Neuronal stem cell (in vitro differentiated cells): ENCODE results near the gene ST6GALNAC2.
"Not testable (repeated sequence)": the region's sequence is repeated elsewhere in the genome, so short reads cannot be mapped to it uniquely, and the experiment has no call there.

Experiments used
- DNase-seq: peaks from one replicate; pipeline ENCODE4 v3.0.0-alpha.2; 2013; ENCODE audit warnings: low spot score
- H2AFZ ChIP-seq: one replicate; pipeline ENCODE4 v1.6.1; 2013; ENCODE audit warnings: mild to moderate bottlenecking, low read length, inconsistent platforms
- H2AK5ac ChIP-seq: 2 replicates; pipeline ENCODE4 v1.6.1; 2013; ENCODE audit warnings: low read depth, mild to moderate bottlenecking, inconsistent platforms, low read length, moderate library complexity, mixed read lengths
- H2BK120ac ChIP-seq: 2 replicates; pipeline ENCODE4 v1.6.1; 2013; ENCODE audit warnings: low read depth, mild to moderate bottlenecking, inconsistent platforms, low read length, moderate library complexity, mixed read lengths
- H2BK12ac ChIP-seq: one replicate; pipeline ENCODE4 v1.6.1; 2013; ENCODE audit warnings: low read length, inconsistent platforms
- H2BK15ac ChIP-seq: 2 replicates; pipeline ENCODE4 v1.6.1; 2013; ENCODE audit warnings: mild to moderate bottlenecking, low read length, inconsistent platforms, mixed read lengths
- H2BK5ac ChIP-seq: one replicate; pipeline ENCODE4 v1.6.1; 2013; ENCODE audit warnings: inconsistent platforms, mild to moderate bottlenecking, low read length, moderate library complexity
- H3K14ac ChIP-seq: one replicate; pipeline ENCODE4 v1.6.1; 2013; ENCODE audit warnings: low read length, inconsistent platforms
- H3K18ac ChIP-seq: 2 replicates; pipeline ENCODE4 v1.6.1; 2013; ENCODE audit warnings: low read length, inconsistent platforms
- H3K23ac ChIP-seq: 2 replicates; pipeline ENCODE4 v1.6.1; 2013; ENCODE audit warnings: low read depth, mild to moderate bottlenecking, mixed read lengths, low read length, inconsistent platforms; ENCODE audit not compliant: poor library complexity
- H3K27ac ChIP-seq: replicated peaks from 3 replicates; pipeline ENCODE4 v1.5.1; 2013; ENCODE audit warnings: low read length, inconsistent platforms
- H3K27me3 ChIP-seq, 3 experiments: 2 replicates each; pipeline ENCODE4 v1.6.1; 2013; ENCODE audit warnings: low read length in 3 of 3, mild to moderate bottlenecking in 2 of 3, inconsistent platforms in 1 of 3, low read depth in 1 of 3, mixed read lengths in 1 of 3, moderate library complexity in 1 of 3; ENCODE audit not compliant: control insufficient read depth in 3 of 3, insufficient read depth in 3 of 3
- H3K36me3 ChIP-seq, 2 donors: replicated peaks in 1 of 2; 2 replicates each; pipeline ENCODE4 v1.6.1; 2013; ENCODE audit warnings: low read length in 2 of 2; ENCODE audit not compliant: control insufficient read depth in 2 of 2, insufficient read depth in 2 of 2
- H3K4ac ChIP-seq: 2 replicates; pipeline ENCODE4 v1.6.1; 2013; ENCODE audit warnings: inconsistent platforms, mild to moderate bottlenecking, low read length, moderate library complexity
- H3K4me1 ChIP-seq, 2 donors: 1 replicate in 1 of 2; 2 replicates in 1 of 2; pipeline ENCODE4 v1.6.1; 2013; ENCODE audit warnings: low read length in 2 of 2, low read depth in 1 of 2; ENCODE audit not compliant: control insufficient read depth in 2 of 2, insufficient read depth in 1 of 2
- H3K4me2 ChIP-seq: one replicate; pipeline ENCODE4 v1.6.1; 2013; ENCODE audit warnings: mild to moderate bottlenecking, low read length, inconsistent platforms; ENCODE audit not compliant: insufficient read depth, poor library complexity, severe bottlenecking
- H3K4me3 ChIP-seq, 2 donors: 2 replicates each; pipeline ENCODE4 v1.5.1; 2013; ENCODE audit warnings: low read length in 2 of 2, mild to moderate bottlenecking in 2 of 2, inconsistent platforms in 1 of 2, moderate library complexity in 1 of 2
- H3K79me1 ChIP-seq: one replicate; pipeline ENCODE4 v1.6.1; 2013; ENCODE audit warnings: low read depth, mild to moderate bottlenecking, inconsistent platforms, low read length, moderate library complexity
- H3K9ac ChIP-seq: one replicate; pipeline ENCODE4 v1.6.1; 2013; ENCODE audit warnings: mild to moderate bottlenecking, low read depth, low read length, inconsistent platforms; ENCODE audit not compliant: poor library complexity
- H3K9me3 ChIP-seq, 2 donors: replicated peaks in 1 of 2; 2 replicates each; pipeline versions ENCODE3 to v1.6.1; 2013; ENCODE audit warnings: low read length in 2 of 2, mild to moderate bottlenecking in 2 of 2, inconsistent platforms in 1 of 2, low read depth in 1 of 2, mixed read lengths in 1 of 2, moderate library complexity in 1 of 2; ENCODE audit not compliant: control insufficient read depth in 2 of 2, insufficient read depth in 1 of 2
- H4K8ac ChIP-seq: one replicate; pipeline ENCODE4 v1.6.1; 2013; ENCODE audit warnings: low read depth, mild to moderate bottlenecking, inconsistent platforms, low read length, moderate library complexity
- H4K91ac ChIP-seq: one replicate; pipeline ENCODE4 v1.6.1; 2013; ENCODE audit warnings: low read length, low read depth, mild to moderate bottlenecking, inconsistent platforms; ENCODE audit not compliant: poor library complexity
- WGBS, 2 donors: extraction: QIAGEN DNeasy Blood & Tissue Kit; methylation state at CpG; one replicate each; pipeline ENCODE4 v1.1.7; 2013; ENCODE audit warnings: missing lambda C conversion rate in 2 of 2, mixed read lengths in 1 of 2; ENCODE audit not compliant: insufficient read length in 2 of 2, insufficient replicate concordance in 1 of 2; ENCODE audit errors: extremely low coverage in 2 of 2; 5-methylcytosine and 5-hydroxymethylcytosine counted together

Gene ST6GALNAC2

GRCh38 chr17:76566988-76567431 is 18.6 kb downstream of the ST6GALNAC2 start:
- no peak overlapping the region for H4K91ac ChIP-seq
- no peak for DNase-seq
- H3K4me2 ChIP-seq = no peak overlapping the region
- no peak overlapping the region for H3K27ac ChIP-seq
- no peaks in the 10 kb centered on the region for H3K79me1 ChIP-seq
- H3K9ac ChIP-seq = no peak overlapping the region
- peaks cover 8 to 11% of the 10 kb centered on the region in 2 donors for H3K4me1 ChIP-seq
- peaks cover 15 to 46% of the 10 kb centered on the region in 2 donors for H3K36me3 ChIP-seq
- peaks cover 0 to 4% (median 0%) of the 10 kb centered on the region in 3 experiments for H3K27me3 ChIP-seq
- no peak overlapping the region for H3K4me3 ChIP-seq
- no peak overlapping the region for H4K8ac ChIP-seq
- H3K18ac ChIP-seq = no peak overlapping the region
- H2AFZ ChIP-seq = no peak overlapping the region
- peaks cover 0 to 2% of the 10 kb centered on the region in 2 donors for H3K9me3 ChIP-seq
- no CpG with 5 or more reads among the region's 5 CpGs for WGBS, 2 donors
- H3K14ac ChIP-seq = no peak overlapping the region
- H2BK5ac ChIP-seq = no peak overlapping the region
- no peak overlapping the region for H2BK120ac ChIP-seq
- H2BK12ac ChIP-seq = no peak overlapping the region
- no peak overlapping the region for H2AK5ac ChIP-seq
- H2BK15ac ChIP-seq = no peak overlapping the region
- H3K23ac ChIP-seq = no peak overlapping the region
- H3K4ac ChIP-seq = no peak overlapping the region

DNA sequence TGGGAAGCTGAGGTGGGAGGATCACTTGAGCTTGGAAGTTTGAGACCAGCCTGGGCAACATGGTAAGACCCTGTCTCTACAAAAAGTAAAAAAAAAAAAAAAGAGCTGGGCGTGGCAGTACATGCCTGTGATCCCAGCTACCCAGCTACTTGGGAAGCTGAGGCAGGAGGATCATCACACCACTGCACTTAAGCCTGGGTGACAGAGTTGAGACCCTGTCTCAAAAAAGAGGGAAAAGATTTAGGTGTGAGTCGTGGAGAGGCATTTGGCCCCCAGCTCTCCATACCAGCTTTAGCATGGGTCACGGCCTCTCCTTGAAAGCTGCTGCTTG is 19.1 kb downstream of the ST6GALNAC2 start:
- DNase-seq = no peak

DNA sequence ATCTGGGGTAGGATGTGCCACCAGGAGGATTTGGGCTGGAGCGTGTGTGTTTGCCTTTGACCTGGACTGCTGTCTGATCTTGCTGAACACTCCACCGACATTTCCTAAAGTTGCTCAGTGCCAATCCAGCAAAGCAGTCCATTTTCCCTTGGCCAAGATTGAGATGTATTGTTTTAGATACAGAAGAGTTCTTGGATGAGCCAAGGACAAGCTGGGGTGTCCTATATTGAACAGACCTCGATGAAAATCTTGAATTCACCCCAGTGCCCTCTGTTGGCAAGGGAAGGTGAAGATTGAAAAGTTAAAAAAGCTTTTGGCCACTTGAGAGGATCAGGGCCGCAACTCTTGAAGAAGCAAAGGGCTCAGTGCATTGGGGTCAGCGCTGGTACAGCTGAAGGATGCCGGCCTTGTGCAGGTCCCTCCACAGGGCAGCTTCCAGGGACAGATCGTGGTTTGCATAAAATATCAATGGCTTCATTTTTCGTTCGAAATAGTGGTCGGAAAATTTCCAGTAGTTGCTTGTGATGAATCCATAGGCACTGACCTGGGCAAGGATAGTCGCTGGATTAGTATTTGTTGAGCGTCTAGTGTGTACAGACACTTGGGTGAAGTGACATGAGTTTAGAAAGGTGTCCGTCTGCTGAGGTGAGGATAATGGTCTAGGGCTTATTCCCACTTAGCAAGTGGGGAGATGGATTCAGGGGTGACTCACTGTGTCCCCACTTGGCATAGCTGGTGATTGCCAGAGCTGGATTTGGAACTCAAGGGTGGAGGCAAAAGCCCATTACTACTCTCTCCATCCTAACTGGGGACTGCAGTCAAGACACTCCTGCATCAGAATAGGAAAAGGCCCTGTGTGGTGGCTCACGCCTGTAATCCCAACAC is 19.7 kb downstream of the ST6GALNAC2 start:
- Histone ChIP-seq H3K27me3 (peaks cover 0 to 4% (median 0%) of the 10 kb centered on the region in 3 experiments), H3K9ac (no peak overlapping the region), H3K4ac (no peak overlapping the region), H3K36me3 (peaks cover 24 to 57% of the 10 kb centered on the region in 2 donors), H3K79me1 (no peaks in the 10 kb centered on the region), H4K8ac (no peak overlapping the region), H3K23ac (no peak overlapping the region), H2AK5ac (no peak overlapping the region), H3K4me3 (no peak overlapping the region), H2BK5ac (no peak overlapping the region), H3K9me3 (peaks cover 0 to 2% of the 10 kb centered on the region in 2 donors), H2AFZ (no peak overlapping the region), H2BK120ac (no peak overlapping the region), H2BK12ac (no peak overlapping the region), H4K91ac (no peak overlapping the region), H3K4me1 (peaks cover 8 to 11% of the 10 kb centered on the region in 2 donors), H3K14ac (no peak overlapping the region), H3K27ac (no peak overlapping the region), H3K18ac (no peak overlapping the region), H3K4me2 (no peak overlapping the region), H2BK15ac (no peak overlapping the region)
- no CpG with 5 or more reads among the region's 14 CpGs for WGBS, 2 donors
- DNase-seq = no peak

More for the DNA sequence above, 19.1 kb downstream of the ST6GALNAC2 start:
- H2BK120ac ChIP-seq = no peak overlapping the region
- H3K9me3 ChIP-seq = peaks cover 0 to 2% of the 10 kb centered on the region in 2 donors
- H2BK12ac ChIP-seq = no peak overlapping the region
- H3K4me1 ChIP-seq = peaks cover 8 to 11% of the 10 kb centered on the region in 2 donors
- H3K27ac ChIP-seq = no peak overlapping the region
- H3K4ac ChIP-seq = no peak overlapping the region
- no peak overlapping the region for H2AFZ ChIP-seq
- no peak overlapping the region for H4K91ac ChIP-seq
- H3K23ac ChIP-seq = no peak overlapping the region
- no peak overlapping the region for H3K18ac ChIP-seq
- no peak overlapping the region for H3K4me3 ChIP-seq
- no peak overlapping the region for H2BK5ac ChIP-seq
- no peak overlapping the region for H2BK15ac ChIP-seq
- no peak overlapping the region for H3K9ac ChIP-seq
- peaks cover 20 to 51% of the 10 kb centered on the region in 2 donors for H3K36me3 ChIP-seq
- no peak overlapping the region for H4K8ac ChIP-seq
- H2AK5ac ChIP-seq = no peak overlapping the region
- H3K14ac ChIP-seq = no peak overlapping the region
- no CpG with 5 or more reads among the region's 3 CpGs for WGBS, 2 donors
- peaks cover 0 to 4% (median 0%) of the 10 kb centered on the region in 3 experiments for H3K27me3 ChIP-seq
- H3K4me2 ChIP-seq = no peak overlapping the region
- no peaks in the 10 kb centered on the region for H3K79me1 ChIP-seq

DNA sequence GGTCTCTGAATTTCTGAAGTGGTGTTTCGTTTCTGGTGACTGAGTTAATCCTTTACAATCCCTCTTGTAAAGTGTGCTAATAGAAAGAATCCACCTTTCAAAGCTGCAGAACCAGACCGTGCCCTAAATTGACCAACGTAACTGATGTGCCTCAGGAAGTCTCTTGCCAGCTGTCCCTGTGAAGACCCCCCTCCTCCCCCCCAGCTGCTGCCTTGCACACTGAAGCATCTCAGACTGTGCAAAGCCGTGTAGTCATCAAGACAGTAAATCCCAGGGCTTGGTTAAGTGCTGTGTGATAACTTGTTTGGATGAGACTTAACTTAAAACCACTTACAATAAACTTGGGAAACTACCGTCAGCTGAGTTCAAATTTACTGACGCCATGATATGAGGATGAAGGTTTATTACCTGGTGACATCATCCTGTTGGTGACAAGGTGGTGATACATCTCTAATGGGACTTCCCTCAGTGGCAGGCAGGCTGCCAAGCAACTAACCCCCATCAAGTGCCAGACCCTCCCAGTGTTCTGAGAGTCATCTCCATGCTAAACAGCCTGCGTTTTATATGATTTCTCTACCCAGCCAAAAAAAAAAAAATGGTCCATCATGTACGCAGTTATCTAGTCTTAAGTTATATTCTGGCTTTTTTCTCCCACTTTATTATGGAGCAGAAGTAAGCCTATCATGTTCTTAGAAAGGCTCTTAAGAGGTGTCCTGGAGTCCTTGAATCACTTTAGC is 20.5 kb downstream of the ST6GALNAC2 start:
- DNase-seq, H3K23ac ChIP-seq, H2BK15ac ChIP-seq, H3K9me3 ChIP-seq, H3K27ac ChIP-seq, H3K9ac ChIP-seq, H2AFZ ChIP-seq, H3K4me3 ChIP-seq, H4K8ac ChIP-seq, H3K27me3 ChIP-seq, H3K4me2 ChIP-seq, H2BK120ac ChIP-seq, H3K14ac ChIP-seq, H3K4ac ChIP-seq, H3K79me1 ChIP-seq, H2AK5ac ChIP-seq, H2BK5ac ChIP-seq, H2BK12ac ChIP-seq, H4K91ac ChIP-seq, H3K18ac ChIP-seq: not testable (repeated sequence)
- peaks cover 8 to 11% of the 10 kb centered on the region in 2 donors for H3K4me1 ChIP-seq
- peaks cover 26 to 65% of the 10 kb centered on the region in 2 donors for H3K36me3 ChIP-seq
- no CpG with 5 or more reads among the region's 8 CpGs for WGBS, 2 donors
